HFFc6 (cell line): Measurements from ENCODE around the gene KCNJ3. TPM values are rescaled to one million over a fixed set of nuclear protein-coding genes. Genes with fewer than 3 reads are reported as not detected.

Experiments used
- DNase-seq: peaks from one replicate; pipeline ENCODE4 v3.0.0-alpha.2; 2018
- H3K27ac Mint-ChIP-seq: 2 replicates; pipeline ENCODE4 v1.8.0; 2020; ENCODE audit warnings: mild to moderate bottlenecking, mixed read lengths
- H3K27me3 Mint-ChIP-seq: 2 replicates; pipeline ENCODE4 v1.8.0; 2021; ENCODE audit warnings: mild to moderate bottlenecking, moderate library complexity, mixed read lengths; ENCODE audit not compliant: insufficient read depth
- H3K36me3 Mint-ChIP-seq: 2 replicates; pipeline ENCODE4 v1.8.0; 2021; ENCODE audit warnings: low read depth, mixed read lengths
- H3K4me1 Mint-ChIP-seq: 2 replicates; pipeline ENCODE4 v1.8.0; 2020; ENCODE audit warnings: low read depth, mixed read lengths
- H3K4me3 Mint-ChIP-seq: 2 replicates; pipeline ENCODE4 v1.8.0; 2020; ENCODE audit warnings: mild to moderate bottlenecking, moderate library complexity, mixed read lengths
- H3K9me3 Mint-ChIP-seq: 2 replicates; pipeline ENCODE4 v1.8.0; 2020; ENCODE audit warnings: mild to moderate bottlenecking, mixed read lengths
- CTCF ChIP-seq: fragments of 200-600 bp; sonication (generic); IDR thresholded peaks from 2 replicates; pipeline ENCODE4 v1.5.0; 2021; ENCODE audit warnings: antibody characterized with exemption, mild to moderate bottlenecking
- long read RNA-seq: library from polyadenylated mRNA; unstranded; transcript quantifications from one replicate; pipeline ENCODE4 v2.0.0, GENCODE V29; 2019
- total RNA-seq, 6 experiments: library from RNA; stranded (reverse); fragmentation: NEBNext Ultra II Directional; extraction: Animal tissue kit (Norgen Biotek cat#: 25700); gene quantifications; 2 replicates in 1 of 6; 3 replicates in 5 of 6; pipeline ENCODE4 v1.2.3, GENCODE V29; 2021

Gene KCNJ3
- not detected for total RNA-seq
- long read RNA-seq: 0 reads

GRCh38 chr2:154698296-154698720, at the start of gene KCNJ3:
Gene KCNJ3, plus strand, starts transcription at chr2:154698695. Its CDS starts 81 bp downstream, at chr2:154698776.
- Mint-ChIP-seq H3K27ac (no peak within 1 kb of the TSS), H3K9me3 (peaks cover 17% of the 10 kb centered on the region), H3K4me3 (no peak within 1 kb of the TSS), H3K4me1 (no peaks in the 10 kb centered on the region), H3K36me3 (peaks cover 4% of the 10 kb centered on the region; the same call in 1 of the 2 replicates), H3K27me3 (peaks cover 2% of the 10 kb centered on the region; the same call in 1 of the 2 replicates)
- no peak for TF ChIP-seq CTCF
- no peak for DNase-seq

- no peak overlapping the region for H3K27ac Mint-ChIP-seq
Observed at GRCh38 chr2:154655499-154655898, 43.0 kb upstream of the KCNJ3 start.

GRCh38 chr2:154658854-154659253, 39.6 kb upstream of the KCNJ3 start:
- TF ChIP-seq CTCF: no peak
- no peak overlapping the region for H3K4me3 Mint-ChIP-seq
- no peak overlapping the region for H3K27ac Mint-ChIP-seq
- H3K9me3 Mint-ChIP-seq: peaks cover 36% of the 10 kb centered on the region
- DNase-seq: no peak
- H3K4me1 Mint-ChIP-seq: no peaks in the 10 kb centered on the region
- no peaks in the 10 kb centered on the region for H3K27me3 Mint-ChIP-seq
- H3K36me3 Mint-ChIP-seq: no peaks in the 10 kb centered on the region

More at GRCh38 chr2:154655499-154655898, 43.0 kb upstream of the KCNJ3 start:
- Mint-ChIP-seq H3K36me3 (peaks cover 4% of the 10 kb centered on the region; the same call in 1 of the 2 replicates), H3K9me3 (peaks cover 24% of the 10 kb centered on the region), H3K4me3 (no peak overlapping the region), H3K4me1 (no peaks in the 10 kb centered on the region), H3K27me3 (no peaks in the 10 kb centered on the region)
- no peak for DNase-seq
- no peak for TF ChIP-seq CTCF

- Mint-ChIP-seq H3K27ac (no peak overlapping the region), H3K27me3 (no peaks in the 10 kb centered on the region), H3K36me3 (no peaks in the 10 kb centered on the region), H3K4me1 (no peaks in the 10 kb centered on the region), H3K4me3 (no peak overlapping the region), H3K9me3 (peaks cover 34% of the 10 kb centered on the region)
- TF ChIP-seq CTCF: no peak
- no peak for DNase-seq
Observed at GRCh38 chr2:154664248-154664647, 34.2 kb upstream of the KCNJ3 start.

- H3K4me3 Mint-ChIP-seq: no peak overlapping the region
- no peaks in the 10 kb centered on the region for H3K27me3 Mint-ChIP-seq
- no peak overlapping the region for H3K27ac Mint-ChIP-seq
- no peak for TF ChIP-seq CTCF
- no peaks in the 10 kb centered on the region for H3K4me1 Mint-ChIP-seq
- H3K36me3 Mint-ChIP-seq: no peaks in the 10 kb centered on the region; the same call in 1 of the 2 replicates
- peaks cover 24% of the 10 kb centered on the region for H3K9me3 Mint-ChIP-seq
- DNase-seq: no peak
Observed at GRCh38 chr2:154670083-154670482, 28.4 kb upstream of the KCNJ3 start.
